Measurements from ENCODE around the gene AP1M2.
A peak's percentile ranks its signal among the peaks of the same experiment; 100 is the strongest.

Gene AP1M2

DNA sequence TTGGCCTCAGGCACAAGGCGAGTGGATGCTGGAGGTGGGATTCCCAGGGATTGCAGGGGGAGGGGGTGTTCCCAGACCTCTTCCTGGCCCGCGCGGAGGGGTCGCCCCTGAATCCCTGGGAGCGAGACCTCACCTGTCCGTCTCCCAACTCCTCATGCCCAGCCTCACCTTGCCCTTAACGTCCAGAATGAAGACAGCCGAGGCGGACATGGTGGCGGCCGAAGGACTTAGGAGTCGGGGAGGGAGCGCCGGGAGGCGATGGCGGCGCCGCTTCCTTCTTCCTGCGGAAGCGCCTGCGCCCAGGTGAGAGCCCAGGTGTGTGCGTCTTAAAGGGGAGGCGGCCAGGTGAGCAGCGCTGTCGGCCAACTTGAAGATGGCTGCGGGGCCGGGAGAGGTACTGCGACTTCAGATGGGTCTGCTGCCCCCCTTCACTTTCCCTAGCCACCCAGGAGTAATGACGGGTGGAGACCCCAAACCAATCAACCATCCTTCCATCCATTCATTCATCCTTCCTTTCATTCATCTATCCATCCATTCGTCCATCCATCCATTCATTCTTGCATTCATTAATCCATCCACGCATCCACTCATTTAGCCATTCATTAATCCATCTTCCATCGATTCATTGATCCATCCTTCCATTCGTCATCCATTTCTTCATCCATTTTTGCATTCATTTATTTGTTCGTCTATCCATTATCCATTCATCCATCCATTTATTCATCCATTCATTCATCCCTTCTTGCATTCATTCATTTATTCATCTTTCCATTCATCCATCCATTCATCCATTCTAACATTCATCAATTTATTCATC, at the start of gene AP1M2:
AP1M2 (minus strand) TSS at position 291 of the 817 bp plus-strand sequence; CDS start at position 210, 81 bp downstream.
- H3K4me1 Mint-ChIP-seq (ENCODE audit: low read depth), result peaks cover 14% of the 10 kb centered on the region
- no peak for DNase-seq (ENCODE audit: low spot score)
- H3K27ac Mint-ChIP-seq, result no peak within 1 kb of the TSS
- peaks cover 18% of the 10 kb centered on the region for H3K27me3 Mint-ChIP-seq (ENCODE audit: low read depth)
- H3K36me3 Mint-ChIP-seq (ENCODE audit: low read depth), result no peaks in the 10 kb centered on the region
- H3K9me3 Mint-ChIP-seq, result no peaks in the 10 kb centered on the region
- H3K4me3 Mint-ChIP-seq, result no peak within 1 kb of the TSS

DNA sequence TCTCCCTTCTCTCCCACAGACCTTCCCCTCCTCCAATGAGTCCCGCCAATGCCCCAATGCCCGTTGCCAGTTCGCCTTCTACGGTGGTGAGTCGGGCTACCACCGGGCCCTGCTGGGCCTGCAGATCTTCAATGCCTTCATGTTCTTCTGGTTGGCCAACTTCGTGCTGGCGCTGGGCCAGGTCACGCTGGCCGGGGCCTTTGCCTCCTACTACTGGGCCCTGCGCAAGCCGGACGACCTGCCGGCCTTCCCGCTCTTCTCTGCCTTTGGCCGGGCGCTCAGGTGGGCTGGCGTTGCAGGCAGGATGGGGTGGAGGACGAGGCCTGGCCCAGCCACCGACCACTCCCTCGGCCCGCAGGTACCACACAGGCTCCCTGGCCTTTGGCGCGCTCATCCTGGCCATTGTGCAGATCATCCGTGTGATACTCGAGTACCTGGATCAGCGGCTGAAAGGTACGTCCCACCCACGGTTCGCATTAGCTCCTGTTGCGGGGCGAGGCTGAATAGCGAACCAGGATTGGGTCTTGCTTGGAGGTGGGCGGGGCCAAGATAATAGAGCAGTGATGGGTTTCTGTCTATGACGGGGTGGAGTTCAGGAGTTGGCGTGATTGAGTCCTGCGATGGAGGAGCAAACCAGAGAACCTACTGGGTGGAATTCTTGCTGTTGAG, 49.3 kb upstream of the AP1M2 start:
- H3K27ac Mint-ChIP-seq, result no peak overlapping the region
- H3K36me3 Mint-ChIP-seq (ENCODE audit: low read depth), result peaks cover 64% of the 10 kb centered on the region
- H3K4me3 Mint-ChIP-seq, result no peak overlapping the region
- H3K9me3 Mint-ChIP-seq, result no peaks in the 10 kb centered on the region
- no peaks in the 10 kb centered on the region for H3K27me3 Mint-ChIP-seq (ENCODE audit: low read depth)
- peaks cover 4% of the 10 kb centered on the region for H3K4me1 Mint-ChIP-seq (ENCODE audit: low read depth)
- no peak for DNase-seq (ENCODE audit: low spot score)

DNA sequence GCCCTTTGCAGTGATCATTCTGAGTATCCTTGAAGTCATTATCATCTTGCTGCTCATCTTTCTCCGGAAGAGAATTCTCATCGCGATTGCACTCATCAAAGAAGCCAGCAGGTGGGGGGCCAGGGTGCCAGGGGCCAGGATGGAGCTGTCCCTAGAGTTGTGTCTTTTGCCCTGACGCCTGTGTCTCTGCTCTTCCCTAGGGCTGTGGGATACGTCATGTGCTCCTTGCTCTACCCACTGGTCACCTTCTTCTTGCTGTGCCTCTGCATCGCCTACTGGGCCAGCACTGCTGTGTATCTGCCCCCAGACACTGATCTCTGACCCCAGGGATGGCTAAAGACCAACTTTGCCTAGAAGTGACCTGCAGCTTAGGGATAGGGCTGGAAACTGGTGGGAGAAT, 47.9 kb upstream of the AP1M2 start:
- Mint-ChIP-seq H3K27me3 (ENCODE audit: low read depth) (no peaks in the 10 kb centered on the region), H3K9me3 (no peaks in the 10 kb centered on the region), H3K4me1 (ENCODE audit: low read depth) (peaks cover 4% of the 10 kb centered on the region), H3K4me3 (no peak overlapping the region), H3K36me3 (ENCODE audit: low read depth) (peaks cover 64% of the 10 kb centered on the region), H3K27ac (no peak overlapping the region)
- DNase-seq (ENCODE audit: low spot score), result no peak

DNA sequence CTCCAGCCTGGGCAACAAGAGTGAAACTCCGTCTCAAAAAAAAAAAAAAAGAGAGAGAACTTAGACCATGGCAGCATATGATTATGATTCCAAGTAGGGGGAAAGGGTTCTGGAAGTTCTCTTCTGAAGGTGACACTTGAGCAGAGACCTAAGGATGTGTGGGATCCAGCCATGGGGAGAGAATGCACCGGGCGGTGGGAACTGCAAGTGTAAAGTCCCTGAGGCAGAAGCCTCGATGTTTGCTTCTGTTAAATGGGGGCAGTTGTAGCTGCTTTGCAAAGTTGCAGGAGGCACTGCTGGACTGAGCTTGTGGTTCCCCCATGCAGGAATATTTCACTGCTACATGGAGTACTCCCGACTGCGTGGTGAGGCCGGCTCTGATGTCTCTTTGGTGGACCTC, 47.3 kb upstream of the AP1M2 start:
- Mint-ChIP-seq H3K27me3 (ENCODE audit: low read depth) (no peaks in the 10 kb centered on the region), H3K4me3 (no peak overlapping the region), H3K36me3 (ENCODE audit: low read depth) (peaks cover 63% of the 10 kb centered on the region), H3K9me3 (no peaks in the 10 kb centered on the region), H3K27ac (no peak overlapping the region), H3K4me1 (ENCODE audit: low read depth) (peaks cover 4% of the 10 kb centered on the region)
- no peak for DNase-seq (ENCODE audit: low spot score)

DNA sequence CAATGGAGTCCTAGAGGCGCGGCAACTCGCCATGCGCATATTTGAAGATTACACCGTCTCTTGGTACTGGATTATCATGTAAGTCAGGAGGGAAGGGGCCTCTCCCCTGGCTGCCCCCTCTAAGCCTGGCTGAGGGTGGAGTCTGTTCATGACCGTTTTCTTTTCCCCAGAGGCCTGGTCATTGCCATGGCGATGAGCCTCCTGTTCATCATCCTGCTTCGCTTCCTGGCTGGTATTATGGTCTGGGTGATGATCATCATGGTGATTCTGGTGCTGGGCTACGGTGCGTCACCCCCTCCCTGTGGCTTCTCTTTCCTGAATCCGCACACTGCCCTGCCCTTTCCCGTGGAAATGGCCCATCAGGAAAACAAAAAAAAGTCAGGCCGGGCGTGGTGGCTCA, 44.8 kb upstream of the AP1M2 start:
- peaks cover 59% of the 10 kb centered on the region for H3K36me3 Mint-ChIP-seq (ENCODE audit: low read depth)
- no peak for DNase-seq (ENCODE audit: low spot score)

DNA sequence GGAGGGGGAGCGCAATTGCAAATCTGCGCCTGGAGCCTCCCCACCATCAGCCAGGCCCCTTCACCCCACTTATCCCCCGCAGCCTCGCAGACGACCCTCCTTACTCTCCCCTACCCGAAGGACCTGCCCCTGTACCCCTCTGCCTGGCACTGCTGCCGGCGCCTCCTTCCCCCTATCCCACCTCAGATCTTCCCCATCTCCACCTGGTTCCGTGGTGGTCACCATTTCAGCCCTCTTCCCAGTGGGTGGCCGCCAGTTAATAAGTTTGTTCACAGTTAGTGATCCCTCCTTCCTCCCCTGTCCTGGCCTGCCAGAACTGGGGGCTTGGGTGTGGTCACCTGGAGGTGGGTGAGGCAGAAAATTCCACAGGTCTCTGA, 38.6 kb upstream of the AP1M2 start:
- Mint-ChIP-seq H3K4me1 (ENCODE audit: low read depth) (peaks cover 19% of the 10 kb centered on the region), H3K36me3 (ENCODE audit: low read depth) (peaks cover 33% of the 10 kb centered on the region), H3K4me3 (no peak overlapping the region), H3K9me3 (no peaks in the 10 kb centered on the region), H3K27ac (peak overlapping the region; percentile 26), H3K27me3 (ENCODE audit: low read depth) (no peaks in the 10 kb centered on the region)
- DNase-seq (ENCODE audit: low spot score), result no peak

More for the DNA sequence above, 44.8 kb upstream of the AP1M2 start:
- Mint-ChIP-seq H3K27me3 (ENCODE audit: low read depth) (no peaks in the 10 kb centered on the region), H3K4me3 (no peak overlapping the region), H3K9me3 (no peaks in the 10 kb centered on the region), H3K27ac (no peak overlapping the region), H3K4me1 (ENCODE audit: low read depth) (no peaks in the 10 kb centered on the region)

DNA sequence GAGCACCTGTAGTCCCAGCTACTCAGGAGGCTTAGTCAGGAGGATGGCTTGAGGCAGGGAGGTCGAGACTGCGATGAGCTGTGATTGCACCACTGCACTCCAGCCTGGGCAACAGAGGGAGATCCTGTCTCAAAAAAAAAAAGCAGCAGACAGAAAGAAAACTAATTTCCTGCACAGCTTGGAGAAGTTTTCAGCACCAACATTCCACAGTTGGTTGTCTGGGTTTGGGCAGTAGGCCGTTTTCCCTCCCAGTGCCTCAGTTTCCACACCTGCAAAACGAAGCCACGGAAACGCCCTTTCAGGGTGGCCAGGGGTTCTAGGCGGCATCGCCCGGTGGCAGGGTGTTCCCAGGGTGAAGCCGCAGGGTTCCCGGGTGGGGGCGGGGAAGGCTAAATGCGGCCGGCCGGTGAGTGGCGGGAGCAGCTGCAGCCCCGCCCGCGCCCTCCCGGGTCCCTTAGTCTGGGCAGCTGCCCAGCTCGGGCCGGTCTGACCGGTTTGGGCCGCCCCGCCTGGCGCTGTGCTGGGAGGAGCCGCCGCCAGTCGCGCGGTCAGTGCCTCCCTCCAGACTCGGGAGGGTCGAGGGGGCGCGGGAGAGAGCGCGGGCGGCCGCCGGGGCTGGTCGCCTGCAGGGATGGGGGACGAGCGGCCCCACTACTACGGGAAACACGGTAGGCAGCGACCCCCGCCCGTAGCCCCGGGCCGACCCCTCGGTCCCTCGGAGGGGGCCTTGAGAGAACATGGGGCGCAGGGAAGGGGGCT, 38.1 kb upstream of the AP1M2 start, which contains the start of gene SLC44A2:
SLC44A2 (plus strand) TSS at position 551 of the 759 bp plus-strand sequence; CDS start at position 632, 81 bp downstream.
- no peaks in the 10 kb centered on the region for H3K27me3 Mint-ChIP-seq (ENCODE audit: low read depth)
- H3K4me1 Mint-ChIP-seq (ENCODE audit: low read depth), result peaks cover 23% of the 10 kb centered on the region
- H3K36me3 Mint-ChIP-seq (ENCODE audit: low read depth), result peaks cover 38% of the 10 kb centered on the region
- H3K4me3 Mint-ChIP-seq, result peak within 1 kb of the TSS; percentile 47
- peak within 1 kb of the TSS; percentile 82 for H3K27ac Mint-ChIP-seq
- H3K9me3 Mint-ChIP-seq, result no peaks in the 10 kb centered on the region
- DNase-seq (ENCODE audit: low spot score), result no peak

DNA sequence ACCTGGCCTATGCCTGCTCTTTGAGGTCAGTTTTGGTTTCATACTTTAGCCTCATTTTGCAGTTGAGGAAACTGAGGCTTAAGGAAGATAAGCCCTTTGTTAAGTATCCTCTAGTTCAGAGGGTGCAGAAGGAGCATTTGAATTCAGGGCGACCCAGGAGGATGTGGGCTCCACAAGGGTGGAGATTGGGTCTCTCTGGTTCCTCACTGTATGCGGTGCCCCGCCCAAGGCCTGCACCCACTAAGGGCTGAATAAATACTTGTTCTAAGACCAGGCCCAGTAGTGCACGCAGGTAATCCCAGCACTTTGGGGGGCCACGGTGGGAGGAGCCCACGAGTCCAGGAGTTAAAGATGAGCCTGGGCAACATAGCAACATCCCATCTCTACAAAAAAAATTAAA, 37.5 kb upstream of the AP1M2 start:
- H3K36me3 Mint-ChIP-seq (ENCODE audit: low read depth), result peaks cover 37% of the 10 kb centered on the region
- DNase-seq (ENCODE audit: low spot score), result no peak
- H3K4me3 Mint-ChIP-seq, result peak overlapping the region; percentile 47
- H3K9me3 Mint-ChIP-seq, result no peaks in the 10 kb centered on the region
- peaks cover 23% of the 10 kb centered on the region for H3K4me1 Mint-ChIP-seq (ENCODE audit: low read depth)
- peak overlapping the region; percentile 82 for H3K27ac Mint-ChIP-seq
- H3K27me3 Mint-ChIP-seq (ENCODE audit: low read depth), result no peaks in the 10 kb centered on the region

DNA sequence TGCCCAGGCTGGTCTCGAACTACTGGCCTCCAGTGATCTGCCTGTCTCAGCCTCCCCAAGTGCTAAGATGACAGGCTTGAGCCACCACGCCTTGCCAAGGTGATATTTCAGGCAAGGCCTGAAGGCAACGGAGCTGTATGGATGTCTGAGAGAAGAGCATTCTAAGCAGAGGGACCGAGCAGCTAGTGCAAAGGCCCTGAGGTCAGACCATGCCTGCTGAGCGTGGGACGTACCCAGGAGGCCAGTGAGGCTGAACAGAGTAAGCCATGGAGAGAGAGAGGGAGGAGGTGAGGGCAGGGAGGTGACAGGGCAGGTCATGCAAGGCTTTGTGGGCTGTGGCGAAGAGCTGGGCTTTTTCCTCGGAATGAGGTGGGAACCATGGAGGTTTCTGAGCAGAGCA, 34.9 kb upstream of the AP1M2 start:
- peaks cover 25% of the 10 kb centered on the region for H3K4me1 Mint-ChIP-seq (ENCODE audit: low read depth)
- DNase-seq (ENCODE audit: low spot score), result no peak
- peak overlapping the region; percentile 68 for H3K27ac Mint-ChIP-seq
- H3K9me3 Mint-ChIP-seq, result no peaks in the 10 kb centered on the region
- H3K4me3 Mint-ChIP-seq, result no peak overlapping the region
- H3K27me3 Mint-ChIP-seq (ENCODE audit: low read depth), result no peaks in the 10 kb centered on the region
- peaks cover 31% of the 10 kb centered on the region for H3K36me3 Mint-ChIP-seq (ENCODE audit: low read depth)

DNA sequence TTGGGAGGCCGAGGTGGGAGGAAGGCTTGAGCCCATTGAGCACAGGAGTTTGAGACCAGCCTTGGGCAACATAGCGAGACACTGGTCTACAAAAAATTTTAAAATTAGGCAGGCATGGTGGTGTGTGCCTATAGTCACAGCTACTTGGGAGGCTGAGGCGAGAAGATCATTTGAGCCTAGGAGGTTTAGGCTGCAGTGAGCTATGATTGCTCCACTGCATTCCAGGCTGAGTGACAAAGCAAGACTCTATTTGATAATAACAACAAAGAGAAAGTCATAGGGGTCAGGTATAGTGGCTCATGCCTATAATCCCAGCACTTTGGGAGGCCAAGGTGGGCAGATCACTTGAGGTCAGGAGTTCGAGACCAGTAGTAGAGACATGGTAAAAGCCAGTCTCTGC, 33.7 kb upstream of the AP1M2 start:
- H3K27ac Mint-ChIP-seq, result peak overlapping the region; percentile 63
- peaks cover 27% of the 10 kb centered on the region for H3K36me3 Mint-ChIP-seq (ENCODE audit: low read depth)
- H3K27me3 Mint-ChIP-seq (ENCODE audit: low read depth), result no peaks in the 10 kb centered on the region
- no peak overlapping the region for H3K4me3 Mint-ChIP-seq
- H3K9me3 Mint-ChIP-seq, result no peaks in the 10 kb centered on the region
- DNase-seq (ENCODE audit: low spot score), result no peak
- H3K4me1 Mint-ChIP-seq (ENCODE audit: low read depth), result peaks cover 24% of the 10 kb centered on the region

DNA sequence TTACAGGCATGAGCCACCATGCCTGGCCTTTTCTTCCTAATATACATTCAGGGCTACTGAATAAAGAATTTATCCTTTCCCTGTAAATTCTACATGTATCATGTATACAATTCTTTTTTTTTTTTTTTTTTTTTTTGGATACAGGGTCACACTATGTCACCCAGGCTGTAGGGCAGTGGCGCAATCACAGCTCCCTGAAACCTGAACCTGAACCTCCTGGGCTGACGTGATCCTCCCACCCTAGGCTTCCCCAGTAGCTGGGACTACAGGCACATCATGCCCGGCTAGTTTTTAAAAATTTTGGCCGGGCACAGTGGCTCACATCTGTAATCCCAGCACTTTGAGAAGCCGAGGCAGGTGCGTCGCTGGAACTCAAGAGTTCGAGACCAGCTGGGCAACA, 31.7 kb upstream of the AP1M2 start:
- Mint-ChIP-seq H3K27me3 (ENCODE audit: low read depth) (no peaks in the 10 kb centered on the region), H3K9me3 (no peaks in the 10 kb centered on the region), H3K4me1 (ENCODE audit: low read depth) (peaks cover 17% of the 10 kb centered on the region), H3K4me3 (no peak overlapping the region), H3K27ac (no peak overlapping the region), H3K36me3 (ENCODE audit: low read depth) (peaks cover 28% of the 10 kb centered on the region)
- no peak for DNase-seq (ENCODE audit: low spot score)

DNA sequence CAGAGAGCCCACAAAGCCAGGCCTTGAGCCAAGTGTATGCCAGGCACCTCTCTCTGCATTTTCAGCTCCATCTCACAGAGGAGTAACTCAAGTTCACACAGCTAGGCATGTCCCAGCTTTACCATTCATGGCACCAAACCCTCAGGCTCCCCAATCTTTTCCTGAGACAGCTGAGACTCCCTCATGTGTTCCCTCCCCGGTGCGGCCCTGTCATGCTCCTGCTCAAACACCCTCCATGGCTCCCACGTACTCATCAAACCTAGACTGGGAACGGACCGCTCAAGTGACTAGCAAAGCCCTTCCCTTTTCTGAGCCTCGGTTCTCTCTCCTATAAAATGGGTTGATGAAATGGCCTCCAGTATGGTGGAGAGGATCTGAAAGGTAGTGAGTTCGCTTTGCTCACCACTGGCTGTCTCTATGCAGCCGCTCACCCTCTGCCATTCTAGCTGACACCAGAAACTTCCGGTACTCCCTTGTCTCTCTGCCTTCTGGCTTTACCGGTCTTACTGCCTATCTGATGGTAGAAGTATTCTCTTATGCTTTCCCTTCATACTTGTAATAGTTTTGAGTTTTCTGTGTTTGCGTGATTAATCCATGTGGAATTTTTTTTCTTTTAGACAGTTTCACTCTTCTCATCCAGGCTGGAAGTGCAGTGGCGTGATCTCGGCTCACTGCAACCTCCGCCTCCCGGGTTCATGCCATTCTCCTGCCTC, 30.5 kb upstream of the AP1M2 start:
- Mint-ChIP-seq H3K9me3 (no peaks in the 10 kb centered on the region), H3K4me1 (ENCODE audit: low read depth) (peaks cover 17% of the 10 kb centered on the region), H3K27ac (peak overlapping the region; percentile 52), H3K27me3 (ENCODE audit: low read depth) (no peaks in the 10 kb centered on the region), H3K4me3 (no peak overlapping the region), H3K36me3 (ENCODE audit: low read depth) (peaks cover 33% of the 10 kb centered on the region)
- DNase-seq (ENCODE audit: low spot score), result no peak

DNA sequence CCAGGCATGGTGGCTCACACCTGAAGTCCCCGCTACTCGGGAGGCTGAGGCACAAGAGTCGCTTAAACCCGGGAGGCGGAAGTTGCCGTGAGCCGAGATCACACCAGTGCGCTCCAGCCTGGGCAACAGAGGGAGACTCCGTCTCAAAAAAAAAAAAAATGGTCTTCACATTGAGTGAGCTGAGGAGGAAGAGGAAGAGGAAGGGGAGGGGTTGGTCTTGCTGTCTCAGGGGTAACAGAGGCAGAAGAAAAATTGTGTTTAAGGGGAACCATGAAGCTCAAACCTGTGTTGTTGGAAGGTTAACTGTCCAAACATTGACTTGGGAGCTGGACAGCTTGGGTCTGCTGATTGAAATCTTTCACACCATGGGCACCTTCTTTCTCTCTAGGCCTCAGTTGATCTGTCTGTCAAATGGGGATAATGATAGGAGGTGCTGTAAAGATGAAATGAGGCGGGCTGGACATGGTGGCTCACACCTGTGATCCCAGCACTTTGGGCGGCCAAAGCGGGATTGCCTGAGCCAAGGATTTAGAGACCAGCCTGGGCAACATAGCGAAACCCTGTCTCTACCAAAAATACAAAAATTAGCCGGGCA, 28.4 kb upstream of the AP1M2 start:
- Mint-ChIP-seq H3K36me3 (ENCODE audit: low read depth) (peaks cover 20% of the 10 kb centered on the region), H3K27ac (peak overlapping the region; percentile 57), H3K4me1 (ENCODE audit: low read depth) (peaks cover 11% of the 10 kb centered on the region), H3K9me3 (no peaks in the 10 kb centered on the region), H3K4me3 (no peak overlapping the region), H3K27me3 (ENCODE audit: low read depth) (no peaks in the 10 kb centered on the region)
- no peak for DNase-seq (ENCODE audit: low spot score)
